ENCODE measurements around the gene KCTD2. TPM values are rescaled to one million over a fixed set of nuclear protein-coding genes. Genes with fewer than 3 reads are reported as not detected.
A peak's percentile ranks its signal among the peaks of the same experiment; 100 is the strongest.

KCTD2 gene
- polyA plus RNA-seq, 1 experiment, result 36.0 TPM

DNA sequence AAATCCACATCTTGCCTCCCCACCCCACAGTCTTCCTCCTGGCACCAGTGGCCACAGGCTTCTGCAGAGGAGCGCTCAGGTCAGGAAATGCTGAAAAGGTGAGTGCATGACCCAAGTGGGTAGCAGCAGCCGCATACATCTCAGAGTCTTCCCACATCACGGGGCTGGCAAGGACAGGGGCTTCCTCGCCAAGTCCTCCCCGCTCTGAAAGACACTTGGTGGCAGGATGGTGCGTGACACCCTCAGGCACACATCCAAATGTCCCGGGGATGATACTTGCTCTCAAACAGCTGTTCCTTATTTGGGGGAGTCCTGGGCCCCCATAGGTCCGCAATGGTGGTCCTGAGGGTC lies 32.0 kb downstream of the KCTD2 start:
- TF ChIP-seq, protein P1, sequence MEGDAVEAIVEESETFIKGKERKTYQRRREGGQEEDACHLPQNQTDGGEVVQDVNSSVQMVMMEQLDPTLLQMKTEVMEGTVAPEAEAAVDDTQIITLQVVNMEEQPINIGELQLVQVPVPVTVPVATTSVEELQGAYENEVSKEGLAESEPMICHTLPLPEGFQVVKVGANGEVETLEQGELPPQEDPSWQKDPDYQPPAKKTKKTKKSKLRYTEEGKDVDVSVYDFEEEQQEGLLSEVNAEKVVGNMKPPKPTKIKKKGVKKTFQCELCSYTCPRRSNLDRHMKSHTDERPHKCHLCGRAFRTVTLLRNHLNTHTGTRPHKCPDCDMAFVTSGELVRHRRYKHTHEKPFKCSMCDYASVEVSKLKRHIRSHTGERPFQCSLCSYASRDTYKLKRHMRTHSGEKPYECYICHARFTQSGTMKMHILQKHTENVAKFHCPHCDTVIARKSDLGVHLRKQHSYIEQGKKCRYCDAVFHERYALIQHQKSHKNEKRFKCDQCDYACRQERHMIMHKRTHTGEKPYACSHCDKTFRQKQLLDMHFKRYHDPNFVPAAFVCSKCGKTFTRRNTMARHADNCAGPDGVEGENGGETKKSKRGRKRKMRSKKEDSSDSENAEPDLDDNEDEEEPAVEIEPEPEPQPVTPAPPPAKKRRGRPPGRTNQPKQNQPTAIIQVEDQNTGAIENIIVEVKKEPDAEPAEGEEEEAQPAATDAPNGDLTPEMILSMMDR (IDR thresholded peaks at IDR 0.05; ENCODE audit: low read depth, low read length), result no peak
- Histone ChIP-seq H3K27ac (ENCODE audit: low read depth, low read length) (peak overlapping the region; percentile 81), H3K27me3 (ENCODE audit: control insufficient read depth, insufficient read depth, low read length) (no peaks in the 10 kb centered on the region), H3K9me3 (ENCODE audit: control insufficient read depth, insufficient read depth, low read length) (no peaks in the 10 kb centered on the region; the same call in 1 of the 2 replicates), H3K4me3 (ENCODE audit: low read depth, low read length) (no peak overlapping the region)
- no peak for DNase-seq (ENCODE audit: low read depth, low spot score)
- CTCF ChIA-PET, result interaction anchor here (0.7 to 1.9 kb wide), 5 partner anchors 9 to 93 kb away, joined by 3 to 9 read pairs (median 4); partner anchors contain the start of gene NT5C
- POLR2A ChIA-PET, result interaction anchor here (0.6 to 1.3 kb wide), 2 partner anchors 9 to 28 kb away, joined by 5 to 16 read pairs; partner anchors contain the start of gene SLC16A5

DNA sequence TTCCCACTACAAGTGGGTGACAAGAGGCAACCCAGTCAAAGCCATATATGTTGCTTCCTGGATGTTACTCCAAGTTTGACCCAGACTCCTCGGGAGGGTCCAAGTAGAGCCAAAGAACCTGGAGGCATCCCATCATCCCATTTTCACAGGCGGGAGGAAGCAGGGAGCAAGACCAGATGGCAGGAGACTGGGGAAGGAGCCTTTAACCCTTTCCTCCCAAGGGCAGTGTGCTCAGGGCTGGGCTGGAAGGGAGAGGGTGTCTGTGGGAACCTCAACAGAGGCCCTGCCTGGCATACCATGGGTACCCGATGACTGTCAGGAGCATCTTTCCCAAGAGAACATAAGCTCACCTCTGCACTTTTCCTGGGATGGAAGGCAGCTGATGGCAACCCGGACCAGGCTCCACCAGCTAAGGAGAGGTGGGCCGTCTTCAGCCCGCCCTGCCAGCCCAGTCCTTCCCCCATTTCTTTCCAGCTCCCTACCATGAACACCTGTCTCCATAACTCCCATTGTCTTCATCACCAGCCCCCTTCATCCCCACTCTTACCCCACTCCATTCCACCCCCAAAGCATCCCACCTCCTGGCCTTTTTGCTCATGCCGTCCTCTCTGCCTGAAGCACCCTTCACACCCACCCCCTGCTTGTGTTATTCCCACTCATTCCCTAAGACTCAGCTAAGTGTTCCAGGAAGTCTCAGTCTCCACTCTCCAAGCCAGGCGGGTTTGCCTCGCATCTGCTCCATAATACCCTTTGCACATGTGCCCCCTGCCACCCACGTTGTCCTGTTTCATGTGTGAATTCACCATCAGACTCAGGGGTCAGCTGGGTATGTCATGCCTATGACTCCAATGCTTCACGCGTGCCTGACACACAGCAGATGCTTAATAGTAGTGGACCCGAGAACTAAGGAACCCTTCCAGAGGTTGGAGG lies 34.9 kb downstream of the KCTD2 start:
- no peaks in the 10 kb centered on the region; the same call in 1 of the 2 replicates for H3K9me3 ChIP-seq (ENCODE audit: control insufficient read depth, insufficient read depth, low read length)
- H3K4me3 ChIP-seq (ENCODE audit: low read depth, low read length), result no peak overlapping the region
- TF ChIP-seq, protein P1 (IDR thresholded peaks at IDR 0.05; ENCODE audit: low read depth, low read length), result no peak
- POLR2A ChIA-PET, result interaction anchor here (0.8 kb wide), 1 partner anchor 28 kb away, joined by 3 read pairs; the partner anchor contains the start of gene ARMC7
- H3K27me3 ChIP-seq (ENCODE audit: control insufficient read depth, insufficient read depth, low read length), result no peaks in the 10 kb centered on the region
- no peak overlapping the region for H3K27ac ChIP-seq (ENCODE audit: low read depth, low read length)
- CTCF ChIA-PET, result interaction anchor here (0.6 to 2.0 kb wide), 4 partner anchors 22 to 32 kb away, joined by 3 to 13 read pairs (median 5); no protein-coding TSS in a partner anchor
- DNase-seq (ENCODE audit: low read depth, low spot score), result no peak

DNA sequence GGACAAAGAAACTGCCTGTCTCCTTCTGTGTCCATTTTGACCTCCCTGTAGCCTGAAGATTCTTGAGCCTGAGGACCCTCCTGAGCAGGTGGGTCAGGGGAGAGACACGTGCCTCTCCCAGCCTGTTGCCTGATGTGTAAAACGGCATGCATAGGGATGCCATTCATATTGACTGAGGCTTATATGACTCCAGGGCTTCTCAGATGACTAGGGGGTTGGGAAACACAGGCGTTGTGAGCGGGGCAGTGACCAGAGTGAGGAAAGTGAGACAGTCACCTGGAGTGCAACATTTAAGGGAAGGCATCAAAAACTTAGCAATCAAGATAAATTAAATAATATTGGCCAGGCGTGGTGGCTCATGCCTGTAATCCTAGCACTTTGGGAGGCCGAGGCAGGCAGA lies 35.7 kb downstream of the KCTD2 start:
- no peak overlapping the region for H3K4me3 ChIP-seq (ENCODE audit: low read depth, low read length)
- no peaks in the 10 kb centered on the region; the same call in 1 of the 2 replicates for H3K9me3 ChIP-seq (ENCODE audit: control insufficient read depth, insufficient read depth, low read length)
- DNase-seq (ENCODE audit: low read depth, low spot score), result no peak
- ChIA-PET POLR2A (no interaction called here), CTCF (interaction anchor here (0.7 kb wide), 1 partner anchor 32 kb away, joined by 3 read pairs; no protein-coding TSS in a partner anchor)
- TF ChIP-seq, protein P1 (IDR thresholded peaks at IDR 0.05; ENCODE audit: low read depth, low read length), result no peak
- H3K27ac ChIP-seq (ENCODE audit: low read depth, low read length), result no peak overlapping the region
- H3K27me3 ChIP-seq (ENCODE audit: control insufficient read depth, insufficient read depth, low read length), result no peaks in the 10 kb centered on the region

DNA sequence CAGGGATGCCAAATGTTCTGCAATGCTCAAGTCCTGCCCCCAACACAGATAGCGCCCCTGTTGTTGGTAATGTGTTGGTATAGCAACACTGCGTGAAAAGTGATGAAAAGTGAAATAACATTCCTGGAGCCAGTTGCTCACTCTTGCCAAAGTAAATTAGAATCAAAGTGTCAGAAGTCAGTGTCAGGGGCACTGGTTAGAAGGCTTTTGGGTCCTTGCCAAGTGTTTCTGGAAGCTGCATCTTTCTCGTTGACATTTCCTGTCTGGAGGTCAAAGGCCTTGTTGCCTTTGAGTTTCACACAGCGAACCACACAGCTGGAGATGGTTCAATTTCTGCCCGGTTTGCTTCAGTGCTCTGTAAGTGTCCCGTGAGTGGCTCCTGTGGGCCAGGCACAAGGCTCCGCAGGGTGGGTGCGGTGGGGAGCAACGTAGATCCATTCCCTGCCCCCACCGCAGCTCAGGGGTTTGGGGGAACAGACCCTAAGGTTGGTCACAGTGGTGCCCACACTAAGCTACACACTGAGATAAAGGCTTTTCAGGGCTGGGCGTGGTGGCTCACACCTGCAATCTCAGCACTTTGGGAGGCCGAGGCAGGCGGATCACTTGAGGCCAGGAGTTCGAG lies 37.1 kb downstream of the KCTD2 start:
- TF ChIP-seq, protein P1 (IDR thresholded peaks at IDR 0.05; ENCODE audit: low read depth, low read length), result no peak
- no peak overlapping the region for H3K27ac ChIP-seq (ENCODE audit: low read depth, low read length)
- H3K27me3 ChIP-seq (ENCODE audit: control insufficient read depth, insufficient read depth, low read length), result no peaks in the 10 kb centered on the region
- no peaks in the 10 kb centered on the region; the same call in 1 of the 2 replicates for H3K9me3 ChIP-seq (ENCODE audit: control insufficient read depth, insufficient read depth, low read length)
- ChIA-PET POLR2A (no interaction called here), CTCF (interaction anchor here (0.7 to 1.2 kb wide), 2 partner anchors 24 to 62 kb away, joined by 3 to 4 read pairs; no protein-coding TSS in a partner anchor)
- DNase-seq (ENCODE audit: low read depth, low spot score), result no peak
- no peak overlapping the region for H3K4me3 ChIP-seq (ENCODE audit: low read depth, low read length)
